ENCODE measurements around the gene HOXC9.

GRCh38 chr12:53980802-53981496 is 19.0 kb upstream of the HOXC9 start:
- TF ChIP-seq JUN (IDR thresholded peaks at IDR 0.05), result no peak
- TF ChIP-seq, protein P1, sequence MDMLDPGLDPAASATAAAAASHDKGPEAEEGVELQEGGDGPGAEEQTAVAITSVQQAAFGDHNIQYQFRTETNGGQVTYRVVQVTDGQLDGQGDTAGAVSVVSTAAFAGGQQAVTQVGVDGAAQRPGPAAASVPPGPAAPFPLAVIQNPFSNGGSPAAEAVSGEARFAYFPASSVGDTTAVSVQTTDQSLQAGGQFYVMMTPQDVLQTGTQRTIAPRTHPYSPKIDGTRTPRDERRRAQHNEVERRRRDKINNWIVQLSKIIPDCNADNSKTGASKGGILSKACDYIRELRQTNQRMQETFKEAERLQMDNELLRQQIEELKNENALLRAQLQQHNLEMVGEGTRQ (IDR thresholded peaks at IDR 0.05), result no peak
- no peak for TF ChIP-seq CTCF (IDR thresholded peaks at IDR 0.05)
- TF ChIP-seq RCOR1 (IDR thresholded peaks at IDR 0.05; ENCODE audit: low read depth, low read length), result no peak
